DMS 273 treated with DMSO at 0.1 percent for 48 hours (cell line): ENCODE data around the gene ZNF718.
"Not testable (repeated sequence)": the region's sequence is repeated elsewhere in the genome, so short reads cannot be mapped to it uniquely, and the experiment has no call there.

ENCODE experiments used
- DNase-seq: peaks from one replicate; lab custom pipeline; 2025; lab: John Stamatoyannopoulos, UW

The ZNF718 gene

GRCh38 chr4:161496-162284 lies 37.4 kb downstream of the ZNF718 start:
- DNase-seq, result no peak

GRCh38 chr4:169640-170039 lies 45.3 kb downstream of the ZNF718 start:
- not testable (repeated sequence) for DNase-seq

DNA sequence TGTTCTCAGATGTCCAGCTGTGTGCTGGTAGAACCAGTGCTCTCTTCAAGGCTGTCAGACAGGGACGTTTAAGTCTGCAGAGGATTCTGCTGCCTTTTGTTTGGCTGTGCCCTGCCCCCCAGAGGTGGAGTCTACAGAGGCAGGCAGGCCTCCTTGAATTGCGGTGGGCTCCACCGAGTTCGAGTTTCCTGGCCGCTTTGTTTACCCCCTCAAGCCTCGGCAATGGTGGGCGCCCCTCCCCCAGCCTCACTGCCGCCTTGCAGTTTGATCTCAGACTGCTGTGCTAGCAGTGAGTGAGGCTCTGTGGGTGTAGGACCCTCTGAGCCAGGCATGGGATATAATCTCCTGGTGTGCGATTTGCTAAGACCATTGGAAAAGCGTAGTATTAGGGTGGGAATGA lies 47.0 kb downstream of the ZNF718 start:
- not testable (repeated sequence) for DNase-seq

DNA sequence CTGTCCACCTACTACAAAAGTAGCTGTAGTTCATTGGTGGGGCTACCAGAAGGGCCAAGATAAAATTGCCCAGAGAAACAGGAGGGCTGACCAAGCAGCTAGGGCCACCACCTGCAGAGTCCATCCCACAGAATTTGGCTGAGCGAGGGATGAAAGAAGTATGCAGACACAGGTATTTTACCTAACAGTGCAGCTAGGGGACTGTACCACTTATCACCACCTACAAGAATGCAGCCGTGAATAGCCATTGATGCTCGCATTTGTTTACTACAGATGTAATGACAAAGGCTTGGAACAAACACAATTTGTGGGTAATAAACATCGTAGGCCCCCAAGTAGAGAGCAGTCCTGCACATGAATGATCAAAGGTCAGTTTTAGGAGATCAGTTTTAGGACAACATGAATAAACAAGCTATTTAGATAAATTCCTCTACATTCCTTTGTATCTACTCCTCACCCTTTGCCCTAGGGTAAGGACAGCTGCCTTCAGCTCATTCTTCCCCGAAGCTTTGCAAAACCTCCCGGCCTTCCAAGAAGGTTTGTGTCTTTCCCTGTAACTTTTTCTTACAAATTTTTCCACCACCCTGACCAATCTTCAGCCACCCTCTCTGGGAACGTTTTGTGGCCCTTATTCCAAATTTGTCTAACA lies 49.5 kb downstream of the ZNF718 start:
- DNase-seq, result no peak

- no peak for DNase-seq
These were observed 51.7 kb downstream of the ZNF718 start for GRCh38 chr4:175986-176385.

DNA sequence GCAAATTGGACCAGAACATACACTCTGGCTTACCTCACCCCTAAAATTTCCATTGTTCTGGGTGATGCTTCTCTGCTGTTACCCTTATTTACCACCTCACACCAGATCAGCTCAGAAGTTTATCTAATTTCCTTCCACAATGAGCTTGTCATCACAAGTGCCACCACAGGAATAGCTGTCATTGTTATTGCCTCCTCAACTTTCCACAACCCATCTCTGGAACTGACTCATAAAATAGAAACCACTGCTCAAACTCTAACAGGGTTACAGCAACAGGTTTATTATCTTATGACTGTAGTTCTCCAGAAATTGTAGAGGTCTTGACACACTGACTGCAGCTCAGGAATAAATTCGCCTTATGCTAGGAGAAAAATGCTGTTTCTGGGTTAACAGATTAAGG lies 52.7 kb downstream of the ZNF718 start:
- DNase-seq, result no peak

DNA sequence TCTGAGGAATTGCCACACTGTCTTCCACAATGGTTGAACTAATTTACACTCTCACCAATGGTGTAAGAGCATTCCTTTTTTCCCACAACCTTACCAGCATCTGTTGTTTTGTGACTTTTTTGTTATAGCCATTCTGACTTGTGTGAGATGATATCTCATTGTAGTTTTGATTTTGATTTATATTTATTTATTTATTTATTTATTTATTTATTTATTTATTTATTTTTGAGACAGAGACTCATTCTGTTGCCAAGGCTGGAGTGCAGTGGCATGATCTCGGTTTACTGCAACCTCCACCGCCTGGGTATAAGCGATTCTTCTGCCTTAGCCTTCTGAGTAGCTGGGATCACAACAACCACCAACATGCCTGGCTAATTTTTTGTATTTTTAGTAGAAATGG lies 57.9 kb downstream of the ZNF718 start:
- not testable (repeated sequence) for DNase-seq

GRCh38 chr4:188091-188490 lies 63.8 kb downstream of the ZNF718 start:
- DNase-seq, result no peak

GRCh38 chr4:195159-195558 lies 70.9 kb downstream of the ZNF718 start:
- DNase-seq, result not testable (repeated sequence)

GRCh38 chr4:200936-201335 lies 76.6 kb downstream of the ZNF718 start:
- DNase-seq, result no peak

DNA sequence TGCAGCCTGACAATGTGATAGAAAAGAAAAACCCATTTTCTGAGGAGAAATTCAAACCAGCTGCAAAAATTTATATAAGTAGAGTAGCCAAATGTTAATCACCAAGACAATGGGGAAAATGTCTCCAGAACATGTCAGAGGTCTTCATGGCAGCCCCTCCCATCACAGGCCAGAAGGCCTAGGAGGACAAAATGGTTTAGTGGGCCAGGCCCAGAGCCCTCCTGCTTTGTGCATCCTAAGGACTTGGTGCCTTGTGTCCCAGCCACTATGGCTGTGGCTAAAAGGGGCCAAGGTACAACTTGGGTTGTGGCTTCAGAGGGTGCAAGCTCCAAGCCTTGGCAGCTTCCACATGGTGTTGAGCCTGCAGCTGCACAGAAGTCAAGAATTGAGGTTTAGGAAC lies 78.5 kb downstream of the ZNF718 start:
- not testable (repeated sequence) for DNase-seq

GRCh38 chr4:205097-205756 lies 80.9 kb downstream of the ZNF718 start:
- no peak for DNase-seq

GRCh38 chr4:206054-206453 lies 81.8 kb downstream of the ZNF718 start:
- no peak for DNase-seq

DNA sequence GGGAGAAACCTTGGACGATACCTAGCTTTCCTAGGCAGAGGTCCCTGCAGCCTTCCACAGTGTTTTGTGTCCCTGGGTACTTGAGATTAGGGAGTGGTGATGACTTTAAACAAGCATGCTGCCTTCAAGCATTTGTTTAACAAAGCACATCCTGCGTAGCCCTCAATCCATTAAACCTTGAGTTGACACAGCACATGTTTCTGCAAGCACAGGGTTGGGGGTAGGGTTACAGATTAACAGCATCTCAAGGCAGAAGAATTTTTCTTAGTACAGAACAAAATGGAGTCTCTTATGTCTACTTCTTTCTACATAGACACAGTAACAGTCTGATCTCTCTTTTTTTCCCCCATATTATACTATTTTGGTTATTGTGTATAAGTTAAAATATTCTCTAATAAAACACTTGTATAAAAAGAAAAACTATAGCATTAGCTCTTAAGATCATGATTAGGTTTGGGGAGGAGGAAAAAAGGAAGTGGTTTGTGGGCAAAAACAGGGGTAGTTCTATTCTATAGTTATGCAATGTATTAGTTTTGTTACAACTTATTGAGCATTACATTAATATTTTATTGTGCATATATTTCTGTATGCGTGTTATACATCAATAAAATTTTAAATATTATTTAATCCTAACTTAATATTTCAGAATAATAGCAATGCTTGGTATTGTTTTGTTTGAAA lies 84.3 kb downstream of the ZNF718 start:
- not testable (repeated sequence) for DNase-seq

GRCh38 chr4:211033-211511 lies 86.8 kb downstream of the ZNF718 start:
- DNase-seq, result no peak

DNA sequence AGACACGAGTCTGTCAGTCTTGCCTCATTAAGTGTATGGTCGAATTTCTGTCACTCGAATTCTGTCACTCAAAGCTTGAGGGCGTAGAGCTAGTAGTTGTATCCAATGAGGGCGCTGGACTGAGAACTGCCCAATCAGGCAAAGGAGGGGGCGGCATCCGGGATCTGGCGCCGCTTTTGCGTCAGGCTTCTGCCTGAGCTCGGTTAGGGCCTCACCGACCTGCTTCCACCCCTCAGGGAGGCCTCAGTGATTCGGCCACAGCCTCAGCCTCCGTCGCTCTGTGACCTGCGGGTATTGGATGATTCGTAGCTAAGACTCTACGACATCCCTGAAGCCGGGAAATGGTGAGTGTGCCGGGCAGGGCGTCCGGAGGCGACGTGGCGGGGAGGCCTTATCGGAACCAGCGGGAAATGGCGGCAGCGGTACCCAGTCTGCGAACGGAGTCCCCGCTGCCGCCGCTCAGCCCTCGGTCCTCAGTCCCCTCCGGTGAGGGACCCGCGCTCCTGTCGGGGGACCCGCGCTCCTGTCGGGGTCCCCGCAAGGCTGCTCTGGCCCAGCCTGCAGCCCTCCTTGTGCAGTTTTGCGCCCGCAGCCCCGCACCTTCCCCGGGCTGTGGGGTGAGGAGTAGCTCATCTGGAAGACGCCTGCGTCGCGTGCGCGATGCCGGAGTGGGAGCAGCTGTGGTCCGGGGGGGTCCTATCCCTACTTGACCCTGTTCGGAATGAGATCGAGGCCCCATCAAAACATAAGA lies 88.3 kb downstream of the ZNF718 start:
- DNase-seq, result no peak

GRCh38 chr4:213189-213535 lies 88.9 kb downstream of the ZNF718 start:
- not testable (repeated sequence) for DNase-seq
